GM23338 (cell line): ENCODE results near the gene EGFR. TPM values are rescaled to one million over a fixed set of nuclear protein-coding genes. Genes with fewer than 3 reads are reported as not detected.

Experiments
- ATAC-seq: fragments of 200-7000 bp; cut with Tn5 transposase; 3 replicates; pipeline ENCODE4 v1.9.1; 2020
- DNase-seq: peaks from one replicate; pipeline ENCODE4 v3.0.0-alpha.2; 2015; ENCODE audit warnings: low spot score
- H2AFZ ChIP-seq: fragments of 200-600 bp; sonication (generic); 2 replicates; pipeline ENCODE4 v1.8.0; 2016; ENCODE audit warnings: antibody characterized with exemption, mild to moderate bottlenecking, moderate library complexity
- H3F3A ChIP-seq: fragments of 200-600 bp; sonication (generic); replicated peaks from 2 replicates; pipeline ENCODE4 v1.8.0; 2017; ENCODE audit warnings: antibody characterized with exemption, mixed run types, low read depth
- H3K27ac ChIP-seq: fragments of 200-600 bp; sonication (generic); 2 replicates; pipeline ENCODE4 v1.6.1; 2016; ENCODE audit warnings: low read depth
- H3K27me3 ChIP-seq: fragments of 200-600 bp; sonication (generic); 2 replicates; pipeline ENCODE4 v1.8.0; 2016; ENCODE audit warnings: mild to moderate bottlenecking, mixed run types, moderate library complexity; ENCODE audit not compliant: insufficient read depth
- H3K36me3 ChIP-seq: fragments of 200-600 bp; sonication (generic); 2 replicates; pipeline ENCODE4 v1.8.0; 2016; ENCODE audit warnings: mild to moderate bottlenecking; ENCODE audit not compliant: insufficient read depth
- H3K4me1 ChIP-seq: fragments of 200-600 bp; sonication (generic); 2 replicates; pipeline ENCODE4 v1.8.0; 2016; ENCODE audit warnings: mild to moderate bottlenecking, moderate library complexity; ENCODE audit not compliant: insufficient read depth
- H3K4me2 ChIP-seq: fragments of 200-600 bp; sonication (generic); 2 replicates; pipeline ENCODE4 v1.7.1; 2017; ENCODE audit warnings: mixed run types
- H3K4me3 ChIP-seq: fragments of 200-600 bp; sonication (generic); 2 replicates; pipeline ENCODE4 v1.6.1; 2016; ENCODE audit warnings: mixed run types
- H3K79me2 ChIP-seq: fragments of 200-600 bp; sonication (generic); replicated peaks from 2 replicates; pipeline ENCODE4 v1.8.0; 2017; ENCODE audit warnings: mild to moderate bottlenecking; ENCODE audit not compliant: insufficient read depth
- H3K9me2 ChIP-seq: fragments of 200-600 bp; sonication (generic); 2 replicates; pipeline ENCODE4 v1.8.0; 2017; ENCODE audit not compliant: insufficient read depth
- H4K20me1 ChIP-seq: fragments of 200-600 bp; sonication (generic); replicated peaks from 2 replicates; pipeline ENCODE4 v1.8.0; 2017; ENCODE audit warnings: mild to moderate bottlenecking; ENCODE audit not compliant: insufficient read depth
- H3K27ac Mint-ChIP-seq: 2 replicates; pipeline ENCODE4 v1.8.0; 2020; ENCODE audit warnings: inconsistent platforms, mild to moderate bottlenecking, moderate library complexity, mixed read lengths
- H3K27me3 Mint-ChIP-seq: 3 replicates; pipeline ENCODE4 v1.8.0; 2022; ENCODE audit warnings: low read depth, mild to moderate bottlenecking, moderate library complexity, mixed read lengths, inconsistent platforms; ENCODE audit not compliant: insufficient read depth, poor library complexity
- H3K36me3 Mint-ChIP-seq: 3 replicates; pipeline ENCODE4 v1.8.0; 2021; ENCODE audit warnings: low read depth, mild to moderate bottlenecking, inconsistent platforms, moderate library complexity, mixed read lengths
- H3K4me1 Mint-ChIP-seq: 3 replicates; pipeline ENCODE4 v1.8.0; 2020; ENCODE audit warnings: mild to moderate bottlenecking, inconsistent platforms, mixed read lengths
- H3K4me3 Mint-ChIP-seq: 3 replicates; pipeline ENCODE4 v1.8.0; 2021; ENCODE audit warnings: moderate library complexity, mild to moderate bottlenecking, inconsistent platforms, mixed read lengths
- H3K9me3 Mint-ChIP-seq: 3 replicates; pipeline ENCODE4 v1.8.0; 2020; ENCODE audit warnings: moderate library complexity, mild to moderate bottlenecking, inconsistent platforms, mixed read lengths
- CREB1 ChIP-seq: fragments of 250-450 bp; sonication (Bioruptor Pico); IDR thresholded peaks from 2 replicates; pipeline ENCODE4 v1.5.0; 2020; ENCODE audit warnings: low read depth, mild to moderate bottlenecking, moderate library complexity
- CTCF ChIP-seq, 2 experiments: fragments of 200-600 bp in 1 of 2; sonication (generic) in 1 of 2; conservative IDR thresholded peaks; 2 replicates each; pipeline versions ENCODE4 v1.5.1 to v1.6.1; 2016 to 2017; ENCODE audit warnings: antibody characterized with exemption in 2 of 2, low read depth in 2 of 2, mild to moderate bottlenecking in 2 of 2, moderate library complexity in 1 of 2
- EZH2 ChIP-seq: fragments of 200-600 bp; sonication (generic); IDR thresholded peaks from one replicate; pipeline ENCODE4 v1.8.0; 2017; ENCODE audit warnings: antibody characterized with exemption, mild to moderate bottlenecking, low read depth; ENCODE audit not compliant: unreplicated experiment
- EZH2phosphoT487 ChIP-seq: fragments of 200-600 bp; sonication (generic); IDR thresholded peaks from one replicate; pipeline ENCODE4 v1.8.1; 2018; ENCODE audit warnings: antibody characterized with exemption; ENCODE audit not compliant: unreplicated experiment
- JUNB ChIP-seq: IDR thresholded peaks from one replicate; pipeline ENCODE4 v1.6.1; 2016; ENCODE audit warnings: antibody characterized with exemption; ENCODE audit not compliant: unreplicated experiment
- NANOG ChIP-seq: IDR thresholded peaks from 2 replicates; pipeline ENCODE4 v1.6.1; 2016; ENCODE audit warnings: antibody characterized with exemption, borderline replicate concordance
- POLR2AphosphoS5 ChIP-seq: IDR thresholded peaks from 2 replicates; pipeline ENCODE4 v1.6.1; 2016; ENCODE audit warnings: antibody characterized with exemption, low read depth
- REST ChIP-seq: IDR thresholded peaks from one replicate; pipeline ENCODE4 v1.6.1; 2018; ENCODE audit warnings: antibody characterized with exemption; ENCODE audit not compliant: unreplicated experiment
- STAT1 ChIP-seq: IDR thresholded peaks from one replicate; pipeline ENCODE4 v1.6.1; 2016; ENCODE audit warnings: antibody characterized with exemption; ENCODE audit not compliant: unreplicated experiment
- ZNF114 ChIP-seq: fragments of 250-450 bp; sonication (Bioruptor Pico); IDR thresholded peaks from 2 replicates; pipeline ENCODE4 v1.5.0; 2020; ENCODE audit warnings: mild to moderate bottlenecking, moderate library complexity
- polyA plus RNA-seq: library from polyadenylated mRNA; unstranded; fragments of >200 nt; fragmentation: Nextera tagmentation; extraction: Ambion mirVana; gene quantifications from 2 replicates; pipeline ENCODE4 v1.2.1, GENCODE V29; 2016
- total RNA-seq: library from RNA; depleted of rRNA; stranded (reverse); fragments of >200 nt; shearing (Covaris generic); gene quantifications from 2 replicates; pipeline ENCODE4 v1.2.3, GENCODE V29; 2014

The EGFR gene
- total and polyA plus RNA-seq, 2 experiments from 2014 or later, result 1.5 to 4.5 TPM

DNA sequence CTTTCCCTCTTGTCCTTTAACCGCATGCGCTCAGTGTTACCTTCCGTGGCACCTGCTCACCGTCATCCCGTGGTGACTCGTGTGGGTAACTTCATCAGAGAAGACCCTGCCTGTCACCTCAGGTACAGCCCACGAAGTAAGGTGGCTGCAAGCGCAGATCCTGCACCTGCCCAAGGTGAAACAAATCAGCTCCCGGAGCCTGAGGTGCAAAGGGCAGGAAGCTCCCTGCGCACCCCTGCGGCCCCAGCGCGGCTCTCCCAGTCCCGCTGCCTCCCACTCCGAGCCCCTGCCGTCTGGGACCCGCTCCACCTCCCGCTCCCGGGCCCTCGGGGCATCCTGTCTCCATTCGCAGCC is 235.4 kb downstream of the EGFR start:
- H3K27ac ChIP-seq, result no peak overlapping the region
- peak overlapping the region; percentile 75 for H3K4me3 ChIP-seq
- H3K9me2 ChIP-seq, result 0 out of 2 replicates have a peak, but pooled peaks cover 3% of the 10 kb centered on the region
- H3K27me3 ChIP-seq, result peaks cover 45% of the 10 kb centered on the region
- TF ChIP-seq STAT1 (no peak), EZH2 (no peak), ZNF114 (CRISPR knock-in tag) (no peak), NANOG (no peak), CREB1 (CRISPR knock-in tag) (no peak), POLR2AphosphoS5 (no peak), CTCF (conservative IDR thresholded peaks at IDR 0.05; ENCODE audit: low read depth in 2 of 2) (no peak), EZH2phosphoT487 (no peak), JUNB (no peak), REST (no peak)
- Mint-ChIP-seq H3K36me3 (no peaks in the 10 kb centered on the region; the same call in 2 of the 3 replicates), H3K4me3 (peak overlapping the region; percentile 72), H3K4me1 (peaks cover 12% of the 10 kb centered on the region), H3K27me3 (peaks cover 38% of the 10 kb centered on the region), H3K27ac (no peak overlapping the region), H3K9me3 (no peaks in the 10 kb centered on the region)
- no peaks in the 10 kb centered on the region for H4K20me1 ChIP-seq
- no peaks in the 10 kb centered on the region for H3K36me3 ChIP-seq
- no peaks in the 10 kb centered on the region for H3K4me1 ChIP-seq
- H3K79me2 ChIP-seq, result no peaks in the 10 kb centered on the region
- DNase-seq (peak; percentile 56), ATAC-seq (peak; percentile 45)
- H3F3A ChIP-seq, result no peaks in the 10 kb centered on the region
- peak overlapping the region; percentile 97; the same call in 1 of the 2 replicates for H3K4me2 ChIP-seq
- H2AFZ ChIP-seq, result peak overlapping the region; percentile 97
